NOMO-1 treated with DMSO at 0.1 percent for 48 hours (cell line): ENCODE measurements around the gene SNRPB2.

Source experiments
- DNase-seq: peaks from one replicate; lab custom pipeline; 2025; ENCODE audit not compliant: unreplicated experiment; lab: John Stamatoyannopoulos, UW

Gene SNRPB2

DNA sequence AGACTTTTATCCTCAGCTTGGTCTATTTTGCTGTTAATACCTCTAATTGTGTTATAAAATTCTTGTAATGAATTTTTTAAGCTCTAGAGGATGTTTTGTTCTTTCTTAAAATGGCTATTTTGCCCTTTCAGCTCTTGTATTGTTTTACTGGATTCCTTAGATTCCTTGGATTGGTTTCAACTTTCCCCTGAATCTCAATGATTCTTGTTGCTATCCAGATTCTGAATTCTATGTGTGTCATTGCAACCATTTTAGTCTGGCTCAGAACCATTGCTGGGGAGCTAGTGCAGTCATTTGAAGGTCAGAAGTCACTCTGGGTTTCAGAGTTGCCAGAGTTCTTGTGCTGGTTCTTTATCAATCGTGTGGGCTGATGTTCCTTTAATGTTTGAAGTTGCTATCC lies 55.4 kb downstream of the SNRPB2 start:
- DNase-seq, result no peak
